ENCODE measurements around the gene LGR4. TPM values are rescaled to one million over a fixed set of nuclear protein-coding genes. Genes with fewer than 3 reads are reported as not detected.
A peak's percentile ranks its signal among the peaks of the same experiment; 100 is the strongest.

LGR4 gene
- total and polyA plus RNA-seq, 9 of the 15 experiments (the other 6 are each of a cell fraction or from before 2014, with no cell fraction given) = 0.94 to 10.1 (median 5.8) TPM

DNA sequence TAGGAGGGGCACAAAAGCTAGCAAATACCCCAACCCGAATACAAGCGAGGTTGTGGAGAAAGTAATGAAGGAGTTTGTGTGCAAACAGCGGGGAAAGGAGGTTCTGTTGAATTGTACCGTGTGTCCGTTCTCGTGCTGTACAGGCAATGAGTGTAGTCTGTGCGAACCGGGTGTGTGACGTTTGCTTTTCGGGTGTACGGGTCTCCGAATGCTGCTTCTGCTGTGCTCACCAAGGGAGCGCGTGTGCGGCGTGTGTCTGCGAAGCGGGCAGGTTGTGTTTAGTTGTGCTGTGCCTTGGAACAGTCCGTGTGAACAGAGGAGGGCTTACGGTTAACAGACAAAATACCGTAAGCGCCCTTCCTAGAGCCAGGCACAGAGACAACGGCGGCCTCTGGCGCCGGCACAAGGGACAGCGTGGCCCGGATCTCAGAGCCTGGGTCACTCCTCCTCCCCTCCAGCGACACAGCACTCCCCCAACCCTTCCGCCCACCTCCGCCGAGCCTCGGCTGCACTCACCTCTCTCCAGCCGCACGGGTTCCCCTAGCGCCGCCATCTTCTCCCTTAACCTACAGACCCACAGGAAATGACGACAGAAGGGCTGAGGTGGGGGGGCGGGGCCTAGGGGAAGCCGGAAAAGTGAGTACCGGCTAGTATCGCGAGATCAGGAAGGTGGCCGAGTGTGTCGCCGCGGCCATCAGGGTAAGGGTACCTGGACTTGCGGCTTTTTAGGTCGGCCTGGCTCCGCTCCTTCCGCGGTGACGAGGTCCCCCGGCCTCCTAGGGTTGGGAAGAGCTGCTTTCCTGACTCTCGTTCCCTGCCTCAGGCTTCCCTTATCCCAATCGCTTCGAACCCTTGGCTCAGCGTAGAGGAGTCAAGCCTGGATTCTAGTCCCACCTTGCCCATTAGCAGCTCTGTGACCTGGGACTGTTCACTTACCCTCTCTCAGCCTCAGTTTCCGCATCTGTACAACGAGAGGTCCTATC lies 33.9 kb upstream of the LGR4 start, which contains the start of gene LIN7C (continued):
- TF ChIP-seq, protein P1, sequence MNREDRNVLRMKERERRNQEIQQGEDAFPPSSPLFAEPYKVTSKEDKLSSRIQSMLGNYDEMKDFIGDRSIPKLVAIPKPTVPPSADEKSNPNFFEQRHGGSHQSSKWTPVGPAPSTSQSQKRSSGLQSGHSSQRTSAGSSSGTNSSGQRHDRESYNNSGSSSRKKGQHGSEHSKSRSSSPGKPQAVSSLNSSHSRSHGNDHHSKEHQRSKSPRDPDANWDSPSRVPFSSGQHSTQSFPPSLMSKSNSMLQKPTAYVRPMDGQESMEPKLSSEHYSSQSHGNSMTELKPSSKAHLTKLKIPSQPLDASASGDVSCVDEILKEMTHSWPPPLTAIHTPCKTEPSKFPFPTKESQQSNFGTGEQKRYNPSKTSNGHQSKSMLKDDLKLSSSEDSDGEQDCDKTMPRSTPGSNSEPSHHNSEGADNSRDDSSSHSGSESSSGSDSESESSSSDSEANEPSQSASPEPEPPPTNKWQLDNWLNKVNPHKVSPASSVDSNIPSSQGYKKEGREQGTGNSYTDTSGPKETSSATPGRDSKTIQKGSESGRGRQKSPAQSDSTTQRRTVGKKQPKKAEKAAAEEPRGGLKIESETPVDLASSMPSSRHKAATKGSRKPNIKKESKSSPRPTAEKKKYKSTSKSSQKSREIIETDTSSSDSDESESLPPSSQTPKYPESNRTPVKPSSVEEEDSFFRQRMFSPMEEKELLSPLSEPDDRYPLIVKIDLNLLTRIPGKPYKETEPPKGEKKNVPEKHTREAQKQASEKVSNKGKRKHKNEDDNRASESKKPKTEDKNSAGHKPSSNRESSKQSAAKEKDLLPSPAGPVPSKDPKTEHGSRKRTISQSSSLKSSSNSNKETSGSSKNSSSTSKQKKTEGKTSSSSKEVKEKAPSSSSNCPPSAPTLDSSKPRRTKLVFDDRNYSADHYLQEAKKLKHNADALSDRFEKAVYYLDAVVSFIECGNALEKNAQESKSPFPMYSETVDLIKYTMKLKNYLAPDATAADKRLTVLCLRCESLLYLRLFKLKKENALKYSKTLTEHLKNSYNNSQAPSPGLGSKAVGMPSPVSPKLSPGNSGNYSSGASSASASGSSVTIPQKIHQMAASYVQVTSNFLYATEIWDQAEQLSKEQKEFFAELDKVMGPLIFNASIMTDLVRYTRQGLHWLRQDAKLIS (CRISPR knock-in tag; IDR thresholded peaks at IDR 0.05) = no peak
- no peak for TF ChIP-seq MEIS2 (IDR thresholded peaks at IDR 0.05; ENCODE audit: partially characterized antibody)
- TF ChIP-seq, protein P2, sequence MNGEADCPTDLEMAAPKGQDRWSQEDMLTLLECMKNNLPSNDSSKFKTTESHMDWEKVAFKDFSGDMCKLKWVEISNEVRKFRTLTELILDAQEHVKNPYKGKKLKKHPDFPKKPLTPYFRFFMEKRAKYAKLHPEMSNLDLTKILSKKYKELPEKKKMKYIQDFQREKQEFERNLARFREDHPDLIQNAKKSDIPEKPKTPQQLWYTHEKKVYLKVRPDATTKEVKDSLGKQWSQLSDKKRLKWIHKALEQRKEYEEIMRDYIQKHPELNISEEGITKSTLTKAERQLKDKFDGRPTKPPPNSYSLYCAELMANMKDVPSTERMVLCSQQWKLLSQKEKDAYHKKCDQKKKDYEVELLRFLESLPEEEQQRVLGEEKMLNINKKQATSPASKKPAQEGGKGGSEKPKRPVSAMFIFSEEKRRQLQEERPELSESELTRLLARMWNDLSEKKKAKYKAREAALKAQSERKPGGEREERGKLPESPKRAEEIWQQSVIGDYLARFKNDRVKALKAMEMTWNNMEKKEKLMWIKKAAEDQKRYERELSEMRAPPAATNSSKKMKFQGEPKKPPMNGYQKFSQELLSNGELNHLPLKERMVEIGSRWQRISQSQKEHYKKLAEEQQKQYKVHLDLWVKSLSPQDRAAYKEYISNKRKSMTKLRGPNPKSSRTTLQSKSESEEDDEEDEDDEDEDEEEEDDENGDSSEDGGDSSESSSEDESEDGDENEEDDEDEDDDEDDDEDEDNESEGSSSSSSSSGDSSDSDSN (IDR thresholded peaks at IDR 0.05; ENCODE audit: borderline replicate concordance in 1 of 2, low read depth in 2 of 2, low read length in 2 of 2) = peak in 1 of 2 experiments; percentile 42; a peak in 1 of 4 replicates
- TF ChIP-seq, protein P3, sequence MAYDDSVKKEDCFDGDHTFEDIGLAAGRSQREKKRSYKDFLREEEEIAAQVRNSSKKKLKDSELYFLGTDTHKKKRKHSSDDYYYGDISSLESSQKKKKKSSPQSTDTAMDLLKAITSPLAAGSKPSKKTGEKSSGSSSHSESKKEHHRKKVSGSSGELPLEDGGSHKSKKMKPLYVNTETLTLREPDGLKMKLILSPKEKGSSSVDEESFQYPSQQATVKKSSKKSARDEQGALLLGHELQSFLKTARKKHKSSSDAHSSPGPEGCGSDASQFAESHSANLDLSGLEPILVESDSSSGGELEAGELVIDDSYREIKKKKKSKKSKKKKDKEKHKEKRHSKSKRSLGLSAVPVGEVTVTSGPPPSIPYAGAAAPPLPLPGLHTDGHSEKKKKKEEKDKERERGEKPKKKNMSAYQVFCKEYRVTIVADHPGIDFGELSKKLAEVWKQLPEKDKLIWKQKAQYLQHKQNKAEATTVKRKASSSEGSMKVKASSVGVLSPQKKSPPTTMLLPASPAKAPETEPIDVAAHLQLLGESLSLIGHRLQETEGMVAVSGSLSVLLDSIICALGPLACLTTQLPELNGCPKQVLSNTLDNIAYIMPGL (CRISPR knock-in tag; IDR thresholded peaks at IDR 0.05) = no peak
- no peak for TF ChIP-seq CBX5 (IDR thresholded peaks at IDR 0.05; ENCODE audit: borderline replicate concordance, low read depth)
- no peak for TF ChIP-seq RBM34 (IDR thresholded peaks at IDR 0.05; ENCODE audit: borderline replicate concordance, insufficient read depth, low read length)
- TF ChIP-seq, protein P4, sequence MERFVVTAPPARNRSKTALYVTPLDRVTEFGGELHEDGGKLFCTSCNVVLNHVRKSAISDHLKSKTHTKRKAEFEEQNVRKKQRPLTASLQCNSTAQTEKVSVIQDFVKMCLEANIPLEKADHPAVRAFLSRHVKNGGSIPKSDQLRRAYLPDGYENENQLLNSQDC (CRISPR knock-in tag; IDR thresholded peaks at IDR 0.05) = no peak; the same call in 1 of the 2 replicates
- TF ChIP-seq HDGF (IDR thresholded peaks at IDR 0.05) = no peak
- TF ChIP-seq, protein P5, sequence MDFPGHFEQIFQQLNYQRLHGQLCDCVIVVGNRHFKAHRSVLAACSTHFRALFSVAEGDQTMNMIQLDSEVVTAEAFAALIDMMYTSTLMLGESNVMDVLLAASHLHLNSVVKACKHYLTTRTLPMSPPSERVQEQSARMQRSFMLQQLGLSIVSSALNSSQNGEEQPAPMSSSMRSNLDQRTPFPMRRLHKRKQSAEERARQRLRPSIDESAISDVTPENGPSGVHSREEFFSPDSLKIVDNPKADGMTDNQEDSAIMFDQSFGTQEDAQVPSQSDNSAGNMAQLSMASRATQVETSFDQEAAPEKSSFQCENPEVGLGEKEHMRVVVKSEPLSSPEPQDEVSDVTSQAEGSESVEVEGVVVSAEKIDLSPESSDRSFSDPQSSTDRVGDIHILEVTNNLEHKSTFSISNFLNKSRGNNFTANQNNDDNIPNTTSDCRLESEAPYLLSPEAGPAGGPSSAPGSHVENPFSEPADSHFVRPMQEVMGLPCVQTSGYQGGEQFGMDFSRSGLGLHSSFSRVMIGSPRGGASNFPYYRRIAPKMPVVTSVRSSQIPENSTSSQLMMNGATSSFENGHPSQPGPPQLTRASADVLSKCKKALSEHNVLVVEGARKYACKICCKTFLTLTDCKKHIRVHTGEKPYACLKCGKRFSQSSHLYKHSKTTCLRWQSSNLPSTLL (IDR thresholded peaks at IDR 0.05) = no peak
- 0 out of 2 replicates have a peak, but pooled peaks have one; percentile 30 for TF ChIP-seq ZFPM2 (CRISPR knock-in tag; IDR thresholded peaks at IDR 0.05)
- 0 out of 2 replicates have a peak, but pooled peaks have one; percentile 63 for TF ChIP-seq PHF21A (IDR thresholded peaks at IDR 0.05; ENCODE audit: borderline replicate concordance, low read depth)
- TF ChIP-seq DDX20 (tag; IDR thresholded peaks at IDR 0.05; ENCODE audit: low read depth) = no peak
